ENCODE data around the gene TPX2.

Gene TPX2

GRCh38 chr20:31719644-31720485 is 19.2 kb upstream of the TPX2 start:
- TF ChIP-seq CTCF (conservative IDR thresholded peaks at IDR 0.05; ENCODE audit: low read length), result no peak
- DNase-seq (ENCODE audit: low read depth), result peak; percentile 43
- peak overlapping the region; percentile 84 for H3K4me3 ChIP-seq (ENCODE audit: low read length)

- DNase-seq (ENCODE audit: low read depth), result no peak
- TF ChIP-seq CTCF (conservative IDR thresholded peaks at IDR 0.05; ENCODE audit: low read length), result 0 out of 2 replicates have a peak, but pooled peaks have one; percentile 9
- H3K4me3 ChIP-seq (ENCODE audit: low read length), result peak overlapping the region; percentile 84
These were observed 18.3 kb upstream of the TPX2 start for GRCh38 chr20:31720486-31721407.

GRCh38 chr20:31721408-31722256 is 17.5 kb upstream of the TPX2 start:
- TF ChIP-seq CTCF (conservative IDR thresholded peaks at IDR 0.05; ENCODE audit: low read length), result no peak
- DNase-seq (ENCODE audit: low read depth), result no peak
- peak overlapping the region; percentile 84 for H3K4me3 ChIP-seq (ENCODE audit: low read length)

GRCh38 chr20:31722257-31723068 is 16.6 kb upstream of the TPX2 start, which contains the start of gene BCL2L1:
Gene BCL2L1, minus strand, starts transcription at chr20:31722868. Its CDS starts 650 bp downstream, at chr20:31722218.
- peak; percentile 87 for DNase-seq (ENCODE audit: low read depth)

GRCh38 chr20:31723069-31723318 is 16.1 kb upstream of the TPX2 start:
- DNase-seq (ENCODE audit: low read depth), result no peak
- peak overlapping the region; percentile 84 for H3K4me3 ChIP-seq (ENCODE audit: low read length)
- no peak for TF ChIP-seq CTCF (conservative IDR thresholded peaks at IDR 0.05; ENCODE audit: low read length)

More at GRCh38 chr20:31722257-31723068, 16.6 kb upstream of the TPX2 start, which contains the start of gene BCL2L1:
- peak within 1 kb of the TSS; percentile 84 for H3K4me3 ChIP-seq (ENCODE audit: low read length)
- TF ChIP-seq CTCF (conservative IDR thresholded peaks at IDR 0.05; ENCODE audit: low read length), result peak; percentile 73

Measured in AG10803 (cell line).